NCI-H82 (cell line): ENCODE results near the gene FNTB.

Source experiments
- DNase-seq: peaks from one replicate; lab custom pipeline; 2025; lab: John Stamatoyannopoulos, UW

Gene FNTB

GRCh38 chr14:64952598-64953309 is 33.9 kb upstream of the FNTB start:
- peak; percentile 12 for DNase-seq

- no peak for DNase-seq
Observed at GRCh38 chr14:64953310-64953654, 33.4 kb upstream of the FNTB start.

GRCh38 chr14:64953661-64954060 is 33.0 kb upstream of the FNTB start:
- DNase-seq: no peak

- DNase-seq: no peak
Observed at GRCh38 chr14:64954491-64955240, 32.0 kb upstream of the FNTB start.

GRCh38 chr14:64955297-64955696 is 31.4 kb upstream of the FNTB start:
- DNase-seq: no peak

GRCh38 chr14:64956697-64957406 is 29.8 kb upstream of the FNTB start:
- no peak for DNase-seq

GRCh38 chr14:64958201-64958600 is 28.5 kb upstream of the FNTB start:
- no peak for DNase-seq

GRCh38 chr14:64958743-64959142 is 28.0 kb upstream of the FNTB start:
- no peak for DNase-seq

GRCh38 chr14:64960762-64961276 is 25.9 kb upstream of the FNTB start:
- peak; percentile 7 for DNase-seq

- DNase-seq: no peak
Observed at GRCh38 chr14:64963611-64964010, 23.1 kb upstream of the FNTB start.

- DNase-seq: no peak
Observed at GRCh38 chr14:64965356-64966000, 21.2 kb upstream of the FNTB start.

GRCh38 chr14:64966976-64967375 is 19.7 kb upstream of the FNTB start:
- no peak for DNase-seq

GRCh38 chr14:64968167-64968566 is 18.5 kb upstream of the FNTB start:
- no peak for DNase-seq

GRCh38 chr14:64968651-64969050 is 18.0 kb upstream of the FNTB start:
- DNase-seq: no peak

GRCh38 chr14:64970041-64970440 is 16.7 kb upstream of the FNTB start:
- no peak for DNase-seq

GRCh38 chr14:64970776-64971477 is 15.8 kb upstream of the FNTB start:
- DNase-seq: no peak

GRCh38 chr14:64971491-64971942 is 15.2 kb upstream of the FNTB start:
- no peak for DNase-seq

- DNase-seq: peak; percentile 48
Observed at GRCh38 chr14:64971943-64972791, 14.5 kb upstream of the FNTB start, which contains the start of gene RAB15. Gene RAB15, minus strand, starts transcription at chr14:64972336. Its CDS starts 260 bp downstream, at chr14:64972076.

- DNase-seq: no peak
Observed at GRCh38 chr14:64973026-64973442, 13.7 kb upstream of the FNTB start.

- no peak for DNase-seq
Observed at GRCh38 chr14:64973826-64974225, 12.9 kb upstream of the FNTB start.
